Measurements from ENCODE around the gene CAMK2N1.

The CAMK2N1 gene

GRCh38 chr1:20439282-20439681 is 46.7 kb downstream of the CAMK2N1 start:
- in situ Hi-C loops (cut with HindIII; ENCODE audit: low sequenced_read_pairs), result loop anchor here (5.0 kb wide), 1 partner anchor 37 kb away; no protein-coding TSS in a partner anchor
- no peak for TF ChIP-seq CTCF (IDR thresholded peaks at IDR 0.05; ENCODE audit: low read depth, low read length, missing control alignments)
- peak; percentile 11 for DNase-seq (ENCODE audit: low read depth)
- H3K4me3 ChIP-seq (ENCODE audit: low read depth, low read length), result no peak overlapping the region

GRCh38 chr1:20437640-20438039 is 48.4 kb downstream of the CAMK2N1 start:
- no peak for DNase-seq (ENCODE audit: low read depth)
- no peak overlapping the region for H3K4me3 ChIP-seq (ENCODE audit: low read depth, low read length)
- in situ Hi-C loops (cut with HindIII; ENCODE audit: low sequenced_read_pairs), result loop anchor here (5.0 kb wide), 1 partner anchor 35 kb away; no protein-coding TSS in a partner anchor
- TF ChIP-seq CTCF (IDR thresholded peaks at IDR 0.05; ENCODE audit: low read depth, low read length, missing control alignments), result no peak

GRCh38 chr1:20432891-20433290 is 53.1 kb downstream of the CAMK2N1 start:
- TF ChIP-seq CTCF (IDR thresholded peaks at IDR 0.05; ENCODE audit: low read depth, low read length, missing control alignments), result no peak
- no peak overlapping the region for H3K4me3 ChIP-seq (ENCODE audit: low read depth, low read length)
- in situ Hi-C loops (cut with HindIII; ENCODE audit: low sequenced_read_pairs), result no loop called here
- no peak for DNase-seq (ENCODE audit: low read depth)
